NCI-H146 (cell line): ENCODE results near the gene SYT11.
A peak's percentile ranks its signal among the peaks of the same experiment; 100 is the strongest.
"Not testable (repeated sequence)": the region's sequence is repeated elsewhere in the genome, so short reads cannot be mapped to it uniquely, and the experiment has no call there.

Experiments used
- DNase-seq: peaks from one replicate; lab custom pipeline; 2025; lab: John Stamatoyannopoulos, UW

Gene SYT11

DNA sequence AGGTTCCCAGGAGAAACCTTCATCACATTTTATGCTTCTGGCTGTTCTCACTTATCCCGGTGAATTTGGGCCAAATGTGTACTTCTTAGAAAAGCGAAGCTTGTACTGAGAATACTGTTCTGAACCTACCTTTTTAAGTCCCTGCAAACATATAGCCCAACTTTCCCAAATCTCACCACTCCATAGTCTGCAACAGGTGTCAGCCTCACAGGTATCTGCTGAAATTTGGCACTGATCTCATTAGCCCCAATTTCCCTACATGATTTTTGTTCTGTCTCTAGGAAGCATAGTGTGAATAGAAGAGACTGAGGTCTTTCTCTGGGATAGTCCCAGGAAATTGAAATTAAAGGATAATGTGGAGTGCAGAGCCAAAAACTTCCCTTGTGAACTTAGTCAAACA is 40.3 kb downstream of the SYT11 start:
- no peak for DNase-seq

DNA sequence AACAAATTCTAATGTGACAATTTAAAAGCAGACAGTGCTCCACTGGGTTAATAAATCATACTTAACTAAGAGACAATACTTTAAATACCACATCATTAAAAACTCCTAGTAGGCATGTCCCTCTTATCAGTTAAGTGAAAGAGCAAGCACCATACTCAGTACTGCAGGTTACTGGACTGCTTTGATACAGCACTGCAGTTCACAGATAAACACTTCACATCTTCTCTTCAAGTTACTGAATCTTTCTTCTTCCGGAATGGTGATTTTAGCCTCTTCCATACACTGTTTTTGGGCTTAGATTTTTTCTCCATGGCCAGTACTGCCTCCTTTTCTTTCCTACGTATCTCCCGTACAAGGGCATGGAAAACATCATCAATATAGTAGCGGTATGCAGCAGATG is 40.8 kb downstream of the SYT11 start:
- DNase-seq, result no peak

DNA sequence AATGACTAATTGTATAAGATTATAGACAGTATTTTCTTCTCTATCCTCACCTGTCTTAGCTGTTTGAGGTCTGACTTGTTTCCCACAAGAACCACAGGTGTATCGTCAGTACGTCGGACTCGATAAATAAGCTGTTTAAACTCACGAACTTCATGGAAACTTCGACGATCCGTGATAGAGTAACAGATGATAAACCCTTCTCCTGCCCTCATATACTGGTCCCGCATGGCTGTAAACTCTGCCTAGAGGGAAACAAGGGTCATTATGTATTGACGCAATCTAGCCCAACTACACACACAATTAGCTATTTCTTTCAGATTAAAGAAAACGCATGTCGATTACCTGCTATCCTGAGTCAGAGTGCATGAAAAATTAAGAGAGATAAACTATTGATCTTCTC is 44.9 kb downstream of the SYT11 start:
- DNase-seq, result no peak

- no peak for DNase-seq
Observed at GRCh38 chr1:155909894-155910293, 50.5 kb downstream of the SYT11 start.

GRCh38 chr1:155910621-155911121 is 51.3 kb downstream of the SYT11 start:
- DNase-seq, result peak; percentile 57

DNA sequence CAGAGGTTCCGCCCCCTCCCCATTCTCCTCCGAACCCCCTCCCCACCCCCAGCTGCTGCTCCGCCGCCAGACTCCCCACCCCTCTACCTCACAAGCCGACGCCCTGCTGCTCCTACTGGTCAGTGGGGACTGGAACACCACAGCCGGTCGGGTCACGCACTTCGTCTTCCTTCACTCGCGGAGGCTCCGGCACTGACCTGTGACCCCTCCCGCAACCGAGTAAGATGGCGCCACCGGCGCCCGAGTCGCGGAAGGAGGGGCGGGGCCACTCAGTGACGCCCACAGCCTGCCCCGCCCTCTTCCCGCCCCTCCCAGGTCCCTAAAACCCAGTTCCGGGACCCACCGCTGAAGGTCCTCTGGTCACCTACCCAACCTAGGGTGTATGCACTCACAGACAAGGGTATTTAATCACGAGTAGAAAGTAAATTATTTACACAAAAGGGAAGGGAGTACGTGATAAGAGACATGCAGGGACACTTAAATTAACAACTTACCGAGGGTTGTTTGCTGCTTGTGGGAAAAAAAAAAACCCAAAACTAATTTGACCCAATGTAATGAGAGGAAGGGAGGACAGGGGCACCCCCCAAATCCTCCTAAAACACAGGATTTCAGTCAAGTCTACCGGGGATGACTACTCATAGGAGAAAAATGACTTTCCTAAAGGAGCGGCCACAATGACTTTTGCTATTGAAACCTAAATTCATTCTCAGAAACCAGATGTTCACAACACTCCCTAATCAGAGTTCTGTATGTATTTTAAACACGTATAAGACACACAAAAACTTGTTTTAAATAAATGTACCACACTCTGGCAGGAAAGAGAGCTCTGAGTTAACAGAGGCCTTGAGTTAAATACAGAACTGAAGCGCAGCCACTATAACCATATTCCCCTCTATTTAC is 52.0 kb downstream of the SYT11 start, which contains the start of gene RIT1:
Gene RIT1, minus strand, starts transcription at position 194 of the 900 bp plus-strand sequence. CDS start 588 bp downstream, outside the sequence.
- DNase-seq, result peak; percentile 82

- peak; percentile 32 for DNase-seq
Observed at GRCh38 chr1:155912056-155912536, 52.7 kb downstream of the SYT11 start.

DNA sequence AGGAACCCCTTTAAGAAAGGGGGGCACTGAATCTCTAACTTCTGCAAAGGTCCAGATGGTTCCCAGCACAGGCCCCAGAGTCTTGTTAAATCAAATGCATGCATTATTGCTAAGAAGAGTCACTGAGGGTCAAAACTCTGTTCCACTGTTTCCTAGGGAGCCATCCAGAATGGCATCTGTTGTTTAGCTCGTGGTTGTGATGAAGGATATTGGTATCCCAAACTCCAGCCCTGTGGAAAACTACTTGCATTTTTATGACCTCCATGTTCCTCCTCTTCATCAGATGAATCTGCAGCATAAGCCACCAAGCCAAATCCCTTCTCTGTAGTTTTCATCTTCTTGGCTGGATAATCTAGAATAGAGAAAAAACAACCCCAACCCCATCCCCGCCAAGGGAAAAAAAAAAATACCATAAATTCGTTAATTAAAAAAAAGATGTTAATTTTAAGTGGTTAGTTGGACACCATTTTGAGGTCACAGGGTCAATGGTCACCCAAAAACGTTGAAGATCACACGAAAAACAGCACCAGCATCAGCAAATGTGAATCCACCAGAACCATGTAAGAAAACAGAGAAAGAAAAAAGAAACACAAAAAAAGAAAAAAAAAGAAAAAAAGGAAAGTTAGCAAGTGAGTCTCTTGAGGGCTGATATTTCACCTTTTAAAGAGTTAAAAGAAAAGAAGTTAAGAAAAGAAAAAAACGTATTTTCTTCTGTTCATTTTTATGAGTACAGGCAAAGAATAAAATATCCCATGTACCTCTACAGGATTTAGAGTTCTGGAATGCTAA is 54.8 kb downstream of the SYT11 start:
- DNase-seq, result no peak

DNA sequence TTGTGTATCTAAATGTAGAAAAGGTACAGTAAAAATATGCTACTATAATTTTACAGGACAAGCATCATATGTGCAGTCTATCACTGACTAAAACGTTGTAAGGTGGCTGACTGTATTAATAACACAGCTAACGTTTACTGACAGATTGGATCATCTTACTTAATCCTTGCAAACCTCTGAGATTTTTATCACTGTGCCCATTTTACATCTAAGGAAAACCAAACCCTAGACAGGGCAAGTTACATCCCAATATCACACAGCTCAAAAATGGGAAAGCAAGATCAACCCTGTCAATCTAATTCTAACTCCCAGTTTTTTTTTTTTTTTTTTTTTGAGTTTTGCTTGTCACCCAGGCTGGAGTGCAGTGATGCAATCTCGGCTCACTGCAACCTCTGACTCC is 59.3 kb downstream of the SYT11 start:
- DNase-seq, result no peak

- DNase-seq, result no peak
Observed at GRCh38 chr1:155919801-155920200, 60.4 kb downstream of the SYT11 start.

GRCh38 chr1:155920717-155921116 is 61.4 kb downstream of the SYT11 start:
- DNase-seq, result no peak

DNA sequence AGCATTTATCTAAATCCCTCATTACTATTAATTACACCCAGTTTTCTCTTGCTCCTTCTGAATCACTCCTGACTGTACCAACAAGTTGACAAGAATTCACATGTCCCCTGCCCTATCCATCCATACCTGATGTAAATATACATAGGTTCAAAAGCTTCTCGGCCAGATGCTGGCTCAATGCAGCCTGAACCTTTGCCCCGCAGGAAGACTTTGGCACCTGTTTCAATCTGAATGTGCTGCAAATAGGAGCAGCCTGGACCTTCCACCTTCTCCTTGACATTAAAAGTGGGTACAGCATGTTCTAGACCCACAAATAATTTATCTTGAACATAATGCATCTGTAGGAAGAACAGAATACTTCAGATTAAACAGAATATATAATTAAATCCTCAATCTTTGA is 66.1 kb downstream of the SYT11 start:
- DNase-seq, result no peak

DNA sequence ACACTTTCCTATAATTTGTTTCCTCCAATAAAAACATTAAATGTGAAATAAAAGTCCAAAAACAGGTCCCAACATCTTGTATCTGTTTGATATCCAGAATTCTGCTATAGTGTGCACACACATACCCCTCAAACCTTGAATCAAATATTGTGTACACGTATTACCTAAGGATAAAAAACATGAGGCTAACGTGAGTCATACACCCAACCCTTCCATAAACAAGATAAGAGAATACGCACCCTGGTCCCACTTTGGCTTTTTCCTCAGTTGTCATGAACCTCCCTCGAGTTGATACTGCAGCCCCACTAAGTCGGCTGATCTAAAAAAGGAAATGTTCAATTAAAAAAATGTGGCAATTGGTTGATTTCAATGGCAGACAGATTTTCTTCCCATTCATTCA is 69.7 kb downstream of the SYT11 start:
- no peak for DNase-seq

DNA sequence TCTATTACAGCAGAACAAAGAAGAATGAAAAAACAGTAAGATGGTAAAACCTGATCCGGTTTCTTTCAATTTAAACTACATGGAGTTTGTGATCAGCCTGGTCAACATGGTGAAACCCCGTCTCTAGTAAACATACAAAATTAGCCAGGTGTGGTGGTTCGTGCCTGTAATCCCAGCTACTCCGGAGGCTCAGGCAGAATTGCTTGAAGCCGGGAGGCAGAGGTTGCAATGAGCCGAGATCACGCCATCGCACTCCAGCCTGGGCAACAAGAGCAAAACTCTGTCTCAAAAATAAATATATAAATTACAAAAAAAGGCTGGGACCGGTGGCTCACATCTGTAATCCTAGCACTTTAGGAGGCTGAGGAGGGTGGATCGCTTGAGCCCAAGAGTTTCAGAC is 71.4 kb downstream of the SYT11 start:
- not testable (repeated sequence) for DNase-seq

GRCh38 chr1:155931332-155932038 is 72.1 kb downstream of the SYT11 start:
- no peak for DNase-seq

GRCh38 chr1:155932081-155932480 is 72.7 kb downstream of the SYT11 start:
- DNase-seq, result no peak

DNA sequence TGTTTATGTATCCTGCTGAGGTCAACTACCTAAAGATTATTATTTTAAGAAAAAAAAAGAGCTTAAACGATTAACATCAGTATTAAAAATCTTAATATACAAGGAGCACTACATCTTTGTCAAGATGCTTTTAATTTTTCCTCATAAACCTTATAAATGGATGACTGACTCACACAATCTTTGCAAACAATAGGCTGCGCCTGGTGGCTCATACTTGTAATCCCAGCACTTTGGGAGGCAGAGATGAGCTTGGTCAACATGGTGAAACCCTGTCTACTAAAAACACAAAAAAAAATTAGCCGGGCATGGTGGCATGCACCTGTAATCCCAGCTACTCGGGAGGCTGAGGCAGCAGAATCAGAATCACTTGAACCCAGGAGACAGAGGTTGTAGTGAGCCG is 73.1 kb downstream of the SYT11 start:
- DNase-seq, result no peak

- peak; percentile 13 for DNase-seq
Observed at GRCh38 chr1:155933591-155934096, 74.3 kb downstream of the SYT11 start.

DNA sequence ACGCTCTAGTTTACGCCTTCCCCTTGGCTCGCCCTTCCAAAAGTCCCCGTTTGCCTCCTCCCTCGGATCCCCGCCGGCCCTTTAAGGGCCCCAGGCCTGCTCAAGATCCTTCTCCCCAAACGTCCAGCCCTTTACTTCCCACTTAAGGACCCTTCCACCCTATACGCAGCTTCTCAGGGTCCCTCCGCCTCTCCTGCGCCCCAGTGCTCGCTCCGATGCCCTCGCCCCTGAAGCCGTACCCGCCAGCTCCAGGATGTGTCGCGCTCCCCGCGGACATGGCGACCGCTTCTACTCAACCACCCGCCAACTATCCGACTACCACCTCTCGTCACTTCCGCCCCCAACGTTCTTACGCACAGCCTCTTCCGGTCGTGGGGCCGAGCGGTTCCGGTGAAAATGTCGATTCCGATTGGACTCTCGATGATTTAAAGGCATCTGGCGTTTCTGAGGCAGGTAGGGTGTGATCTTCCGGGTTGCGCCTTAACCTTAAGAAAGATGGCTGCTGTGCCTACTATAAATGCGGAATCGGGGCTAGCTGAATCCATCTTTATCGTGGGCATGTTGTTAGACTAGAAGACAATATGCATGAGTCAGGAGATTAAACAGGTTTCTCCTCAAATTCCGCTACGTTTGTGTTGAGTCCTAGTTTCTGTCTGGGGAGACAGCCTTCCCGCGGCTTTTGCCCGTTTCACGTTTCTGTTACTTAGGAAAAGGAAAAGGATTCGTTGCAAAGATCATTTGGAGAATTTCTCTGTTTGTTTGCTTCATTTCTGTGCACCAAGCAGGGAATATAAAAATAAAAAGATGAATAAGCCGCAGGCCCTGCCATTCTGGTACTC is 74.9 kb downstream of the SYT11 start, which contains the start of gene KHDC4:
Gene KHDC4, minus strand, starts transcription at position 317 of the 839 bp plus-strand sequence. Its CDS starts 40 bp downstream, at position 277.
- DNase-seq, result peak; percentile 99
